Activated effector memory CD4-positive, alpha-beta T cell treated with anti-CD3 and anti-CD28 coated beads, Interleukin-2, amount 50 U/mL, for 16 hours (primary cell): ENCODE results near the gene ANKRD36.
"Not testable (repeated sequence)": the region's sequence is repeated elsewhere in the genome, so short reads cannot be mapped to it uniquely, and the experiment has no call there.

Experiments used
- DNase-seq: peaks from one replicate; pipeline ENCODE4 v3.0.0-alpha.2; 2020

The ANKRD36 gene

DNA sequence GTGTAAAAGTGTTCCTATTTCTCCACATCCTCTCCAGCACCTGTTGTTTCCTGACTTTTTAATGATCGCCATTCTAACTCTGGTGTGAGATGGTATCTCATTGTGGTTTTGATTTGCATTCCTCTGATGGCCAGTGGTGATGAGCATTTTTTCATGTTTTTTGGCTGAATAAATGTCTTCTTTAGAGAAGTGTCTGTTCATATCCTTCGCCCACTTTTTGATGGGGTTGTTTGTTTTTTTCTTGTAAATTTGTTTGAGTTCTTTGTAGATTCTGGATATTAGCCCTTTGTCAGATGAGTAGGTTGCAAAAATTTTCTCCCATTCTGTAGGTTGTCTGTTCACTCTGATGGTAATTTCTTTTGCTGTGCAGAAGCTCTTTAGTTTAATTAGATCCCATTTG, 16.1 kb downstream of the ANKRD36 start:
- DNase-seq, result not testable (repeated sequence)

DNA sequence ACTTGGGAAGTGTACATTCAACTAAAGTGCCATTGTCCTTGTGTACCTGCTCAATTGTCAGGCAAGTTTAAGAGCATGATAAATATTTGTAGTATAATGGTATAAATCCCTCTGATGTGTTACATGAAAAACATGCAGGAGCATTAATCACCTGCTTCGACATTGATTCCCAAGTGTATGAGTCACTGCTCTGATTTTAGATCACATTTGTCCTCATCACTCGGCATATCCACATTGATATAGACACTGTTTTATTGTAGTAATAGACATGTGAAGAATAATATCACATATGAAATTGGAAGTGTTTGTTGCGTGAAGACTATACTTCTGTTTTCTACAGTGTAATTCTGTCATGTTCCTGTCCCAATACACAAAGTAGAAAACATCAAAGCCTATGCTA, 31.1 kb downstream of the ANKRD36 start:
- not testable (repeated sequence) for DNase-seq

DNA sequence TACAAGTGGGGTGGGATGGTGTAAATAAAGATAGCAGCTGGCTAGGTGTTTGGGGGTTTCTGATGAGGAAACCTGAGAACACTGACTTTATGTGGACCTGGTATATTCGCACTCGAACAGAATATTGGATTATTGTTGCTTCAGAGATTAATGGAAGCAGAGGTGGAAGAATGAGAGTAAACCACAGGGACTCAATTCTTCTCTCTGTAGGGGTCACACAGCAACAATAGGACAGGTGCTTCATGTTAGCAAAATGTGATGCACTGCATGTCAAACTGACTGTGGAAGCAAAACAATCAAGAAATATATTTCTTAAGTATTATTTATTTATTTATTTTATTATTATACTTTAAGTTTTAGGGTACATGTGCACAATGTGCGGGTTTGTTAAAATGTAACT, 53.6 kb downstream of the ANKRD36 start:
- not testable (repeated sequence) for DNase-seq

DNA sequence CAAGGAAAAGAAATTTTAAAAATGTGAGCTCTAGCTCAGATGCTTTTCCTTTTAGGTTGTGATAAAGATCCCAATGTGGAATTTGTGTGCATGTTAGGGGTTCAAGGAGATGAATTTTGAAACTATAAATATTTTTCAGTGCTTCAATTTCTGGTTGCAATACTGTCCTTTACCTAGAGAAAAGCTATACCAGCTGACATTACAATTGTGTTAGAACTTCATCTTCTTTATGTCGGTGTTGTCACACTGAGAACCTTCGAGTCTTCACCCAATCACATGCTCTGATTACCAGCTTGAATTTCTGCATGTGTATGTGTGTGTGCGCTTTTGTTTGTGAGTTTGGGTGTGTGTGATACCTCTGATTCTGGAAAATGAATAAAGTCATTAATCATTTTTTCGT, 55.0 kb downstream of the ANKRD36 start:
- DNase-seq, result not testable (repeated sequence)

DNA sequence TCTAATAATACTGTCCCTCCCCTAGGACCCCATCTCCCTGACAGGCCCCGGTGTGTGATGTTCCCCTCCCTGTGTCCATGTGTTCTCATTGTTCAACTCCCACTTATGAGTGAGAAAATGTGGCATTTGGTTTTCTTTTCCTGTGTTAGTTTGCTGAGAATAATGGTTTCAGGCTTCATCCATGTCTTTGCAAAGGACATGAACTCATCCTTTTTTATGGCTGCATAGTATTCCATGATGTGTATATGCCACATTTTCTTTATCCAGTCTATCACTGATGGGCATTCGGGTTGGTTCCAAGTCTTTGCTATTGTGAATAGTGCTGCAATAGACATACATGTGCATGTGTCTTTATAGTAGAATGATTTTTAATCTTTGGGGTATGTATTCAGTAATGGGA, 55.6 kb downstream of the ANKRD36 start:
- not testable (repeated sequence) for DNase-seq

DNA sequence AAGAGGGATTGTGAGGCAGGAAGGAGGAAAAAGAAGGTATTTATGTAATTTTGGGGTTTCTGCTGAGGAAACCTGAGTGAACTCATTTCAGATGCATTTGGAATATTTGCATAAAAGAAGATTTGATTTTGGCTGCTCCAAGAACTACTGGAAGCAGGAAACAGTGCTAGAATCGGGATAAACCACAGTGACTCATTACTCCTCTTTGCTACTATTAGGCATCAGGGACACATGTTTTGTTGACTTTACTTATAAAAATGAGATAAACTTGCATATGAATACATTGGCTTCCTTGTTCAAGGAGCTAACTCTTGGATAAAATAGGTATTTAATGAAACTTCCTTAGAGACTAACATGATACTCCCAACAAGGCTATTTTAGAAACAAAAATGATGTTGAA, 67.4 kb downstream of the ANKRD36 start:
- DNase-seq, result not testable (repeated sequence)

DNA sequence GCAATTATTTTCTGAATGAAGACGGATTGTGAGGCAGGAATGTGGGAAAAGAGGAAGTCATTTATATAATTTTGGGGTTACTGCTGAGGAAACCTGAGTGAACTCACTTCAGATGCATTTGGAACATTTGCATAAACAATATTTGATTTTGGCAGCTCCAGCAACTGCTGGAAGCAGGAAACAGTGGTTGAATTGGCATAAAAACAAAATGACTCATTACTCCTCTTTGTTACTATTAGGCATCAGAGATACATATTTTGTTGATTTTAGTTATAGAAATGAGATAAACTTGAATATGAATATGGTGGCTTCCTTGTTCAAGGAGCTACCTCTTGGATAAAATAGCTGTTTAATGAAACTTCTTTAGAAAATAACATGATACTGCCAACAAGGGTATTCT, 82.4 kb downstream of the ANKRD36 start:
- DNase-seq, result not testable (repeated sequence)

DNA sequence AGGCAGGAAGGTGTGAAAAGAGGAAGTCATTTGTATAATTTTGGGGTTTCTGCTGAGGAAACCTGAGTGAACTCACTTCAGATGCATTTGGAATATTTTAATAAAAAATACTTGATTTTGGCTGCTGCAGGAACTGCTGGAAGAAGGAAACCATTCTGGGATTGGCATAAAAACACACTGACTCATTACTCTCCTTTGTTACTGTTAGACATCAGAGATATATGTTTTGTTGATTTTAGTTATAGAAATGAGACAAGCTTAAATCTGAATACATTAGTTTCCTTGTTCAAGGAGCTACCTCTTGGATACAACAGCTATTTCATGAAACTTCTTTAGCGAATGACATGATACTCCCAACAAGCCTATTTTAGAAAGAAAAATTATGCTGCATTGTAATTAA, 84.3 kb downstream of the ANKRD36 start:
- not testable (repeated sequence) for DNase-seq

DNA sequence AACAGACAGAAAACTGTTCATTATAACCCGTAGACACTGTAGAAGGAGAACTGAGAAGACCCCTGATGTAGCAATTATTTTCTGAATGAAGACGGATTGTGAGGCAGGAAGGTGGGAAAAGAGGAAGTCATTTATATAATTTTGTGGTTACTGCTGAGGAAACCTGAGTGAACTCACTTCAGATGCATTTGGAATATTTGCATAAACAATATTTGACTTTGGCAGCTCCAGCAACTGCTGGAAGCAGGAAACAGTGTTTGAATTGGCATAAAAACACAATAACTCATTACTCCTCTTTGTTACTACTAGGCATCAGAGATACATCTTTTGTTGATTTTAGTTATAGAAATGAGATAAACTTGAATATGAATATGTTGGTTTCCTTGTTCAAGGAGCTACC, 87.9 kb downstream of the ANKRD36 start:
- not testable (repeated sequence) for DNase-seq

DNA sequence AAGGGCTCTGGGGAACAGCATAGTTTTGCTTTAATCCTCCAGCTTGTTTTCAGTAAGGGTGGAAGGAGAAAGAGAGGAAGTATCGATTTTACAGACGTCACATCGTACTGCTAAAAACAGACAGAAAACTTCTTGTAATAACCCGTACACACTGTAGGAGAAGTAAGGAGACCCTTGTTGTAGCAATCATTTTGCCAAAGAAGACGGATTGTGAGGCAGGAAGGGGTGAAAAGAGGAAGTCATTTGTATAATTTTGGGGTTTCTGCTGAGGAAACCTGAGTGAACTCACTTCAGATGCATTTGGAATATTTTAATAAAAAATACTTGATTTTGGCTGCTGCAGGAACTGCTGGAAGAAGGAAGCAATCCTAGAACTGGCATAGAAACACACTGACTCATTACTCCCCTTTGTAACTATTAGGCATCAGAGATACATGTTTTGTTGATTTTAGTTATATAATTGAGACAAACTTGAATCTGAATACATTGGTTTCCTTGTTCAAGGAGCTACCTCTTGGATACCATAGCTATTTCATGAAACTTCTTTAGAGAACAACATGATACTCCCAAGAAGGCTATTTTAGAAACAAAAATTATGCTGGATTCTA, 89.8 kb downstream of the ANKRD36 start:
- not testable (repeated sequence) for DNase-seq

DNA sequence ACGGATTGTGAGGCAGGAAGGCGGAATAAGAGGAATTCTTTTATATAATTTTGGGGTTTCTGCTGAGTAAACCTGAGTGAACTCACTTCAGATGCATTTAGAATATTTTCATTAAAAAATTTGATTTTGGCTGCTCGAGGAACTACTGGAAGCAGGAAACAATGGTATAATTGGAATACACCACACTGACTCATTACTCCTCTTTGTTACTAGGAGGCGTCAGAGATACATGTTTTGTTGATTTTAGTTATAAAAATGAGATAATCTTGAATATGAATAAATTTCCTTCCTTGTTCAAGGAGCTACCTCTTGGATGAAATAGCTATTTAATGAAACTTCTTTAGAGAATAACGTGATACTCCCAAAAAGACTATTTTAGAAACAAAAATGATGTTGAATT, 97.4 kb downstream of the ANKRD36 start:
- DNase-seq, result no peak

DNA sequence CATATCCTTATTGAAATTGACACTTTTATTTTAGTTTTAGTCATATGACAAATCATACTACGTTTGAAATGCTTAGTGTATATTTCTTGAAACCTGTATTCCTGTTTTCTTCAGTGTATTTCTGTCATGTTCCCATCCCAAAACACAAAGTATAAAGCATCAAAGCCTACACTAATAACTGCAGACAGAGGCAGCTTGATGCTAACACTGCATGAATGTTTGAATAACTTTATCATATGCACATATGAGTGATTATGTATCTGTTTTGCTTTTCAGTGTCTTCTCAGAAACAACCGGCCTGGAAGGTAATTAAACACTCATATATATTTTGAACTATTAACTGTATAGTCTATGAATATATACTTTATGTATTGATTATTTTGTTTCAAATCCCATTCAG, 102.1 kb downstream of the ANKRD36 start:
- DNase-seq, result not testable (repeated sequence)

DNA sequence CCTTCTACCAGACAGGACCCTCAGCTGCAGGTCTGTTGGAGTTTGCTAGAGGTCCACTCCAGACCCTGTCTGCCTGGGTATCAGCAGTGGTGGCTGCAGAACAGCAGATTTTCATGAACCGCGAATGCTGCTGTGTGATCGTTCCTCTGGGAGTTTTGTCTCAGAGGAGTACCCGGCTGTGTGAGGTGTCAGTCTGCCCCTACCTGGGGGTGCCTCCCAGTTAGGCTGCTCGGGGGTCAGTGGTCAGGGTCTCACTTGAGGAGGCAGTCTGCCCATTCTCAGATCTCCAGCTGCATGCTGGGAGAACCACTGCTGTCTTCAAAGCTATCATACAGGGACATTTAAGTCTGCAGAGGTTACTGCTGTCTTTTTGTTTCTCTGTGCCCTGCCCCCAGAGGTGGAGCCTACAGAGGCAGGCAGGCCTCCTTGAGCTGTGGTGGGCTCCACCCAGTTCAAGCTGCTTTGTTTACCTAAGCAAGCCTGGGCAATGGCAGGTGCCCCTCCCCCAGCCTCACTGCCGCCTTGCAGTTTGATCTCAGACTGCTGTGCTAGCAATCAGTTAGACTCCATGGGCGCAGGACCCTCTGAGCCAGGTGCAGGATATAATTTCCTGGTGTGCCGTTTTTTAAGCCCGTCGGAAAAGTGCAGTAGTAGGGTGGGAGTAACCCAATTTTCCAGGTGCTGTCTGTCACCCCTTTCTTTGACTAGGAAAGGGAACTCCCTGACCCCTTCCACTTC, 118.1 kb downstream of the ANKRD36 start:
- peak; percentile 24 for DNase-seq

DNA sequence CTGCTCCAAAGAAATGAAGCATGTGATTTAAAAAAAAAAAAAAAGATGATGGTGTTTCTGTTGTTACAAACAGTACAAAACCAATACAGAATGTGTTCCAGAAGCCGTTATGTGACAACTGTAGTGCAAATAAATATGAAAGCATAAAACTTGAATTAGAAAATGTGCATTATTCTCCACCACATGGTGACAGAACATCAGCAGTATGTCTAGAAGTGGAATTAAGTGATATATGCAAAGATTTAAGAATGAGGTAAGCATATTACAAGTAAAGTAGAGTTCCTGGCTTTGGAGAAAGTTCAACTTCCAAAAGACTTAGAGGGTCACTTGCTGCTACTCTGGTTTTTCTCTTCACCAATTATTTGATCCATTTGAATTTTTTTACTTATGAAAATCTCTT, 120.0 kb downstream of the ANKRD36 start:
- not testable (repeated sequence) for DNase-seq

DNA sequence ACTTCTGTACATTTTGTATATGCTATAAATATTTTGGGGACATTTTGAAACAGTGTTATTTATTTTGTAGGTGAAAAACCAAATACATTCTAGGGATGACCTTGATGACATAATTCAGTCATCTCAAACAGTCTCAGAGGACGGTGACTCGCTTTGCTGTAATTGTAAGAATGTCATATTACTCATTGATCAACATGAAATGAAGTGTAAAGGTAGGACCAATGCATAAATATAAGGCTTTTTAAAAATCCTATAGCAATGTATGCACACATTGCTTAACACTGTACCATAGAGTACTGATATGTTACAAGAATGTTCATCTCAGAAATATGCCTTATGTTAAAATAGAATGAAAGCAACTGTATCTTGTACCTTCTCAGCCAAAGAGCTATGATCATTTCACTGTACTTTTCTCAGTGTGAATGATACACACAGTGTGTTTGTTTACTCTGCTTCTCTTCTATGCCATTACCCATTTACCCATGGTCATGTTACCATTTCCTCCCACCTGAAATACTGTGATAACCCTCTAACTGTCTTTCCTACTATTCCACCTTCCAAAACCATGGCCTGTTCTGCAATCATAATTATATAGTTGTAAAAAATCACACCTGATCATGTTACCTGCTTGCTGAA, 120.8 kb downstream of the ANKRD36 start:
- not testable (repeated sequence) for DNase-seq

DNA sequence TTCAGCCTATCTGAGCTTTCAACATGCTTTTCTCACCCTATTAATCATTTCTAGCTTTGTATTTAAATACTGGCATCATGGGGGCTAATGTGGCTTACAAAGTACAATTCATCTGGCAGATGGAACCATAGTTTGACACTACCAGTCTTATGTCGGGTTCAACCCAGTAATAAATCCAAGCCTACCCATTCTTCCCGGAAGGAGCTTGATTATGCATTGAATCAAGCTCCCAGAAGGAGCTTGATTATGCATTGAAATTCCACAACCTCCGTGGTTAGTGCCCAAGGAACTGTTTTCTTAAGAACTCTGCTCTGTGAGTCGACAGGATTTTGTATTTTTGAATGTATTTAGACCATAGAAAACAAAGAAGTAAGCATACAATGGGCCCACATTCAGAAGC, 148.2 kb downstream of the ANKRD36 start:
- DNase-seq, result not testable (repeated sequence)

DNA sequence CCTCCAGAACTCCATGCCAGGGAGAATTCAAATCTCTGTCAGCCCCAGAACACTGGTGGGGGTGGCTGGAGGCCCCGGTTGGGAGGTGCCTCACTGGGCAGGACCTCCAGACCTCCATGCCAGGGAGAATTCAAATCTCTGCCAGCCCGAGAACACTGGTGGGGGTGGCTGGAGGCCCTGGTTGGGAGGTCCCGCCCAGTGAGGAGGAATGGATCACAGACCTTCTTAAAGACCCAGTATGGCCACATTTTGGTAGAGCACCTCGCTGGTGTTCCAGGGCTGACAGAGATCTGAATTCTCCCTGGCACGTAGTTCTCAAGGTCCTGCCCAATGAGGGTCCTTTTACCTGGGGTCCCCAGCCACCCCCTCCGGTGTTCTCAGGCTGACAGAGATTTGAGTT, 153.5 kb downstream of the ANKRD36 start:
- DNase-seq, result peak; percentile 34

DNA sequence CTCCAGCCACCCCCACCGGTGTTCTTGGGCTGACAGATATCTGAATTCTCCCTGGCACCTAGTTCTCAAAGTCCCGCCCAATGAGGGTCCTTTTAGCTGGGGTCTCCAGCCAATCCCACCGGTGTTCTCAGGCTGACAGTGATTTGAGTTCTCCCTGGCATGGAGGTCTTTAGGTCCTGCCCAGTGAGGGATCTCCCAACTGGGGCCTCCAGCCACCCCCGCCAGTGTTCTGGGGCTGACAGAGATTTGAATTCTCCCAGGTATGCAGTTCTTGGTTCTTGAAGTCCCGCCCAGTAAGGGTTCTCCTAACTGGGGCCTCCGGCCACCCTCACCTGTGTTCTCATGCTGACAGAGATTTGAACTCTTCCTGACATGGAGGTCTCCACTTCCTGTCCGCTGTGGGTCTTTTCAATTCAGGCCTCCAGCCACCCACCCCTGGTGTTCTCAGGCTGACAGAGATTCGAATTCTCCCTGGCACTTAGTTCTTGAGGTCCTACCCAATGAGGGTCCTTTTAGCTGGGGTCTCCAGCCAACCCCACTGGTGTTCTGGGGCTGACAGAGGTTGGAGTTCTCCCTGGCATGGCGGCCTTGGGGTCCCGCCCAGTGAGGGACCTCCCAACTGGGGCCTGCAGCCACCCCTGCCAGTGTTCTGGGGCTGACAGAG, 154.6 kb downstream of the ANKRD36 start:
- DNase-seq, result peak; percentile 64

DNA sequence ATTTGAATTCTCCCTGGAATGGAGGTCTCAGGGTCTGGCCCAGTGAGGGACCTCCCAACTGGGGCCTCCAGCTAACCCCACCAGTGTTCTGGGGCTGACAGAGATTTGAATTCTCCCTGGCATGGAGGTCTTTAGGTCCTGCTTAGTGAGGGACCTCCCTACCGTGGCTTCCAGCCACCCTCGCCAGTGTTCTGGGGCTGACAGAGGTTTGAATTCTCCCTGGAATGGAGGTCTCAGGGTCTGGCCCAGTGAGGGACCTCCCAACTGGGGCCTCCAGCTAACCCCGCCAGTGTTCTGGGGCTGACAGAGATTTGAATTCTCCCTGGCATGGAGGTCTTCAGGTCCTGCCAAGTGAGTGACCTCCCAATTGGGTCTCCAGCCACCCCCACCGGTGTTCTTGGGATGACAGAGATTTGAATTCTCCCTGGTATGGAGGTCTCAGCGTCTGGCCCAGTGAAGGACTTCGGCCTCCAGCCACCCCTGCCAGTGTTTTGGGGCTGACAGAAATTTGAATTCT, 155.2 kb downstream of the ANKRD36 start:
- DNase-seq, result peak; percentile 61

DNA sequence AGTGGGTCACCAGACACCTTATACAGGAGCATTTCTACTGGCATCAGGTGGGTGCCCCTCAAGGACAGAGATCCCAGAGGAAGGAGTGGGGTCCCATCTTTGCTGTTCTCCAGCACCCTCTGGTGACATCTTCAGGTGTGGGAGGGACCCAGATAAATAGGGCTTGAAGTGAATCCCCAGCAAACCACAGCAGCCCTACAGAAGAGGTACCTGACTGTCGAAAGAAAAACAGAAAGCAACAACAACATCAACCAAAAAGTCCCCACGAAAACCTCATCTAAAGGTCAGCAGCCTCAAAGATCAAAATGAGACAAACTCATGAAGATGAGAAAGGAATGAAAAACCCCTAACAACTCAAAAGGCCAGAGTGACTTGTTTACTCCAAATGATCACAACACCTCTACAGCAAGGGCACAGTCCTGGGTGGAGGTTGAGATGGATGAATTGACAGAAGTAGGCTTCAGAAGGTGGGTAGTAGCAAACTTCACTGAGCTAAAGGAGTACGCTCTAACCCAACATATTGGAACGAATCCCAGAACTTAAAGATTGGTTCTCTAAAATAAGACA, 163.4 kb downstream of the ANKRD36 start:
- not testable (repeated sequence) for DNase-seq

DNA sequence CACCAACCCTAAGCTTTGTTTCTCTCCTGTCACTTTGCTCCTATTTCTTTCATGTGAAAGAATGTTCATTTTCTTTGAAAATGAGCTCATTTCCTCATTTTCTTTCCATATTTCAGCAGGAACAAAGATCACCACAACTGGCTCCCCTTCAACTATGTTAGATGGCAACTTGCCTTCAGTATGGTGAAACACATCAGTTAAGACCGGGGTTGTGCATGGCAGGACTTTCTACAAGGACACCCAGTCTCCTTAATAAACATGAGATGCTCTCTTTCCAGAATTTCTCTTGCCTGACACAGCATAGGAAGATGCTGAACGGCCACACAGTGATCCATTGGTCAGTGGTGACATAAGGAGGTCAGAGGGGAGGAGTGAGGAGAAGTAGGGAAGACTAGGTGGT, 172.2 kb downstream of the ANKRD36 start:
- DNase-seq, result not testable (repeated sequence)

DNA sequence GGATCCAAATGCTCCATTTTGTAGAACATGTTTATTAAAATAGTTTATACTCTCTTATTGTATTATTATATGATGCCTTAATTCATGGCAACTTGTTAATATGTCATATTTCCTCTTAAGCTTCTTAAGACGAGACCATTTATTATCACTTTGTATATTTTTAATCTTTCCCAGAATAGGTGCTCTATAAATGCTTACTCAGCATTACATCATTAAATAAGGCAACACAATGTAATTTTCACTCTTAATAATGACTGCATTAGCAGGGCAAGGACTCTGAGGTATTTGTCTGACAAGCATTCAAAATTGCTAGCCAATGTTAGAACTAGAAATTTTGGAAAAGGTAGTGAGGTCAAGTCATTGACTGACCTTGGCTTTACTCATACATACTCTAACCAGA, 180.7 kb downstream of the ANKRD36 start:
- DNase-seq, result not testable (repeated sequence)
